B cell (primary cell): ENCODE data around the gene SALL4. TPM values are rescaled to one million over a fixed set of nuclear protein-coding genes. Genes with fewer than 3 reads are reported as not detected.
"Not testable (repeated sequence)": the region's sequence is repeated elsewhere in the genome, so short reads cannot be mapped to it uniquely, and the experiment has no call there.

ENCODE experiments used
- ATAC-seq: fragments of 200-7000 bp; cut with Tn5 transposase; one replicate; pipeline ENCODE4 v1.10.0; 2021; ENCODE audit warnings: low read depth, mild to moderate bottlenecking, moderate number of reproducible peaks, moderate library complexity
- CTCF ChIA-PET: fragments of 350-600 bp; sonication (Branson Sonifier 250); formaldehyde crosslinking; loops from one replicate; lab custom pipeline; 2021; ENCODE audit warnings: antibody characterized with exemption, inconsistent platforms; lab: Charles Lee
- POLR2A ChIA-PET: fragments of 350-600 bp; sonication (Branson Sonifier 250); formaldehyde crosslinking; loops from one replicate; lab custom pipeline; 2021; ENCODE audit warnings: antibody characterized with exemption; lab: Charles Lee
- DNase-seq: peaks from one replicate; pipeline ENCODE4 v3.0.0; 2013
- H2AFZ ChIP-seq: 2 replicates; pipeline ENCODE4 v1.6.1; 2012; ENCODE audit warnings: mild to moderate bottlenecking, low read depth, low read length; ENCODE audit not compliant: insufficient read depth, poor library complexity, severe bottlenecking
- H3K27ac ChIP-seq, 2 donors: 1 replicate in 1 of 2; 2 replicates in 1 of 2; pipeline ENCODE4 v1.5.1; 2012 to 2013; ENCODE audit warnings: low read length in 2 of 2, mild to moderate bottlenecking in 2 of 2, moderate library complexity in 1 of 2
- H3K27me3 ChIP-seq, 4 experiments: fragments of 200-600 bp in 1 of 4; sonication (generic) in 1 of 4; replicated peaks in 1 of 4; 1 replicate in 2 of 4; 2 replicates in 2 of 4; pipeline versions ENCODE4 v1.6.1 to v1.7.0; 2013 to 2016; ENCODE audit warnings: low read length in 3 of 4, mild to moderate bottlenecking in 2 of 4, mixed read lengths in 1 of 4, moderate library complexity in 1 of 4; ENCODE audit not compliant: insufficient read depth in 4 of 4, control insufficient read depth in 3 of 4; ENCODE audit errors: control extremely low read depth in 1 of 4
- H3K36me3 ChIP-seq, 2 experiments: replicated peaks in 1 of 2; 1 replicate in 1 of 2; 2 replicates in 1 of 2; pipeline versions ENCODE4 v1.6.1 to v1.7.1; 2013; ENCODE audit warnings: low read length in 1 of 2; ENCODE audit not compliant: insufficient read depth in 2 of 2, control insufficient read depth in 1 of 2; ENCODE audit errors: control extremely low read depth in 1 of 2, extremely low read depth in 1 of 2
- H3K4me1 ChIP-seq, 2 donors: fragments of 200-600 bp in 1 of 2; sonication (generic) in 1 of 2; 1 replicate in 1 of 2; 2 replicates in 1 of 2; pipeline versions ENCODE4 v1.5.1 to v1.6.1; 2013 to 2017; ENCODE audit warnings: low read length in 2 of 2; ENCODE audit not compliant: control insufficient read depth in 2 of 2, insufficient read depth in 2 of 2
- H3K4me2 ChIP-seq: replicated peaks from 2 replicates; pipeline ENCODE3; 2012; ENCODE audit warnings: mild to moderate bottlenecking, low read depth, low read length; ENCODE audit not compliant: poor library complexity, severe bottlenecking
- H3K4me3 ChIP-seq, 5 experiments: fragments of 200-600 bp in 1 of 5; sonication (generic) in 1 of 5; 1 replicate in 3 of 5; 2 replicates in 2 of 5; pipeline versions ENCODE4 v1.5.1 to v1.7.0; 2011 to 2016; ENCODE audit warnings: low read length in 4 of 5, mild to moderate bottlenecking in 4 of 5, low read depth in 2 of 5, control low read depth in 1 of 5, moderate library complexity in 1 of 5; ENCODE audit not compliant: insufficient read depth in 1 of 5; ENCODE audit errors: control extremely low read depth in 1 of 5, extremely low read depth in 1 of 5
- H3K79me2 ChIP-seq: fragments of 200-600 bp; sonication (generic); one replicate; pipeline ENCODE4 v1.6.0; 2016; ENCODE audit warnings: low read length; ENCODE audit not compliant: control insufficient read depth, insufficient read depth
- H3K9ac ChIP-seq: fragments of 200-600 bp; sonication (generic); 2 replicates; pipeline ENCODE4 v1.6.1; 2017; ENCODE audit warnings: mild to moderate bottlenecking, low read length, moderate library complexity
- H3K9me3 ChIP-seq, 3 donors: one replicate each; pipeline versions ENCODE4 v1.6.1 to v1.7.1; 2013; ENCODE audit warnings: low read length in 2 of 3; ENCODE audit not compliant: control insufficient read depth in 2 of 3, insufficient read depth in 1 of 3; ENCODE audit errors: control extremely low read depth in 1 of 3
- H4K20me1 ChIP-seq: 2 replicates; pipeline ENCODE4 v1.6.0; 2012; ENCODE audit warnings: mild to moderate bottlenecking, low read length; ENCODE audit not compliant: insufficient read depth, control insufficient read depth, poor library complexity, severe bottlenecking
- H3K27ac Mint-ChIP-seq: one replicate; pipeline ENCODE4 v1.8.0; 2021; ENCODE audit warnings: mixed read lengths
- H3K27me3 Mint-ChIP-seq: one replicate; pipeline ENCODE4 v1.8.0; 2021; ENCODE audit warnings: mixed read lengths
- H3K4me1 Mint-ChIP-seq: one replicate; pipeline ENCODE4 v1.8.0; 2021; ENCODE audit warnings: mixed read lengths
- H3K4me3 Mint-ChIP-seq: one replicate; pipeline ENCODE4 v1.8.0; 2021; ENCODE audit warnings: mixed read lengths
- H3K9me3 Mint-ChIP-seq: one replicate; pipeline ENCODE4 v1.8.0; 2022; ENCODE audit warnings: mixed read lengths; ENCODE audit not compliant: insufficient read depth
- EZH2 ChIP-seq: IDR thresholded peaks from 2 replicates; pipeline ENCODE4 v1.6.1; 2012; ENCODE audit warnings: borderline replicate concordance, low read depth, mild to moderate bottlenecking, moderate library complexity, low read length; ENCODE audit not compliant: insufficient read depth, poor library complexity, severe bottlenecking
- WGBS: methylation state at CpG from one replicate; pipeline ENCODE4 v1.1.5; 2013; ENCODE audit warnings: missing lambda C conversion rate; ENCODE audit not compliant: insufficient coverage; 5-methylcytosine and 5-hydroxymethylcytosine counted together
- intact Hi-C: fragments of 100-400 bp; cut with micrococcal nuclease; formaldehyde crosslinking; loops from one replicate; pipeline ENCODE4 v1.10.0; 2022
- polyA plus RNA-seq: library from polyadenylated mRNA; depleted of rRNA; stranded (reverse); fragments of >200 nt; gene quantifications from 2 replicates; pipeline ENCODE4 v1.2.3, GENCODE V29; 2012
- total RNA-seq, 2 donors: library from RNA; stranded (reverse); fragments of 120-200 nt in 1 of 2; gene quantifications; 1 replicate in 1 of 2; 2 replicates in 1 of 2; pipeline versions ENCODE4 v1.2.3 to v1.2.4, GENCODE V29; 2013 to 2022
- TF ChIP-seq, protein P1 (sequence below): fragments of 200-600 bp; IDR thresholded peaks from one replicate; pipeline ENCODE4 v1.8.0; 2022; ENCODE audit warnings: antibody characterized with exemption, mild to moderate bottlenecking

Gene SALL4
- total and polyA plus RNA-seq, 2 donors (not counting 1 experiment from before 2014, with no cell fraction given) = 0.21 TPM; not detected in 1

DNA sequence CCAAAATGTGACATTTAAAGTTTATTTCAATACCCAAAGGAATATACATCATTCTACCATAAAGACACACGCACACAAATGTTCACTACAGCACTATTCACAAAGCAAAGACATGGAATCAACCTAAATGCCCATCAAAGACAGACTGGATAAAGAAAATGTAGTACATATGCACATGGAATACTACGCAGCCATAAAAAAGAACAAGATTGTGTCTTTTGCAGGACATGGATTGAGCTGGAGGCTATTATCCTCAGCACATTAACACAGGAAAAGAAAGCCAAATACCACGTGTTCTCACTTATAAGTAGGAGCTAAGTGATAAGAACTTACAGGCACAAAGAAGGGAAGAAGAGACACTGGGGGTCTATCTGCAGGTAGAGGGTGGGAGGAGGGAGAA lies 56.5 kb downstream of the SALL4 start:
- DNase-seq (no peak), ATAC-seq (no peak)
- H3K4me2 ChIP-seq = no peak overlapping the region
- no peaks in the 10 kb centered on the region for H3K9me3 ChIP-seq
- H2AFZ ChIP-seq = no peak overlapping the region
- H3K4me1 ChIP-seq = no peaks in the 10 kb centered on the region
- no peak overlapping the region for H3K27ac ChIP-seq
- H3K27ac Mint-ChIP-seq = no peak overlapping the region
- no peak overlapping the region for H3K4me3 ChIP-seq
- POLR2A ChIA-PET = no interaction called here
- H4K20me1 ChIP-seq = no peaks in the 10 kb centered on the region
- no peaks in the 10 kb centered on the region for H3K79me2 ChIP-seq
- H3K9me3 Mint-ChIP-seq = peaks cover 5% of the 10 kb centered on the region
- TF ChIP-seq, protein P1, sequence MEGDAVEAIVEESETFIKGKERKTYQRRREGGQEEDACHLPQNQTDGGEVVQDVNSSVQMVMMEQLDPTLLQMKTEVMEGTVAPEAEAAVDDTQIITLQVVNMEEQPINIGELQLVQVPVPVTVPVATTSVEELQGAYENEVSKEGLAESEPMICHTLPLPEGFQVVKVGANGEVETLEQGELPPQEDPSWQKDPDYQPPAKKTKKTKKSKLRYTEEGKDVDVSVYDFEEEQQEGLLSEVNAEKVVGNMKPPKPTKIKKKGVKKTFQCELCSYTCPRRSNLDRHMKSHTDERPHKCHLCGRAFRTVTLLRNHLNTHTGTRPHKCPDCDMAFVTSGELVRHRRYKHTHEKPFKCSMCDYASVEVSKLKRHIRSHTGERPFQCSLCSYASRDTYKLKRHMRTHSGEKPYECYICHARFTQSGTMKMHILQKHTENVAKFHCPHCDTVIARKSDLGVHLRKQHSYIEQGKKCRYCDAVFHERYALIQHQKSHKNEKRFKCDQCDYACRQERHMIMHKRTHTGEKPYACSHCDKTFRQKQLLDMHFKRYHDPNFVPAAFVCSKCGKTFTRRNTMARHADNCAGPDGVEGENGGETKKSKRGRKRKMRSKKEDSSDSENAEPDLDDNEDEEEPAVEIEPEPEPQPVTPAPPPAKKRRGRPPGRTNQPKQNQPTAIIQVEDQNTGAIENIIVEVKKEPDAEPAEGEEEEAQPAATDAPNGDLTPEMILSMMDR = no peak
- no peak for TF ChIP-seq EZH2
- no peak overlapping the region for H3K4me3 Mint-ChIP-seq
- intact Hi-C loops = no loop called here
- H3K4me1 Mint-ChIP-seq = no peaks in the 10 kb centered on the region
- no CpG with 5 or more reads among the region's 3 CpGs for WGBS
- H3K9ac ChIP-seq = no peak overlapping the region
- H3K27me3 Mint-ChIP-seq = peaks cover 12% of the 10 kb centered on the region
- H3K36me3 ChIP-seq = no peaks in the 10 kb centered on the region
- no peaks in the 10 kb centered on the region for H3K27me3 ChIP-seq
- CTCF ChIA-PET = no interaction called here

DNA sequence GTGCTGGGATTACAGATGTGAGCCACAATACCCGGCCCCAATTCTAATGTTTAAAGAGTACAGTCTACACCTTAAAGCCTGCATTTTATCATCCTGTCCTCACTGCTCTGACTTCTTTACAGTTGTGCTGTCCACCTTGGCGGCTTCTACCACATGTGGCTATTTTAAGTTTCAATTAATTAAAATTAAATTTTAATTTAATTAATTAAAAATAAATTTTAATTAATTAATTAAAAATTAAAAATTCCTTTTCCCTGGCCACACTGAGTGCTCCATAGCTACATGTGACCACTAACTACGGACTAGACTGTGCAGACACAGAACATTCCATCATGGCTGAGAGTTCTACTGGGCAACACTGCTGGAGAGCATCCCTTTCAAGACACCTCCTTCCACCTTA lies 61.5 kb downstream of the SALL4 start:
- CTCF ChIA-PET = no interaction called here
- Histone ChIP-seq H3K27me3 (no peaks in the 10 kb centered on the region), H3K9me3 (no peaks in the 10 kb centered on the region), H3K4me2 (no peak overlapping the region), H3K9ac (no peak overlapping the region), H3K36me3 (no peaks in the 10 kb centered on the region), H3K4me1 (no peaks in the 10 kb centered on the region), H3K27ac (no peak overlapping the region), H3K79me2 (no peaks in the 10 kb centered on the region), H3K4me3 (no peak overlapping the region), H2AFZ (no peak overlapping the region), H4K20me1 (no peaks in the 10 kb centered on the region)
- Mint-ChIP-seq H3K4me3 (no peak overlapping the region), H3K4me1 (no peaks in the 10 kb centered on the region), H3K27ac (no peak overlapping the region), H3K9me3 (peaks cover 4% of the 10 kb centered on the region), H3K27me3 (peaks cover 12% of the 10 kb centered on the region)
- 85% methylated on average over 2 of the region's 3 CpGs for WGBS
- intact Hi-C loops = no loop called here
- no peak for DNase-seq
- TF ChIP-seq, protein P1 = no peak
- TF ChIP-seq EZH2 = no peak
- no peak for ATAC-seq
- POLR2A ChIA-PET = no interaction called here

DNA sequence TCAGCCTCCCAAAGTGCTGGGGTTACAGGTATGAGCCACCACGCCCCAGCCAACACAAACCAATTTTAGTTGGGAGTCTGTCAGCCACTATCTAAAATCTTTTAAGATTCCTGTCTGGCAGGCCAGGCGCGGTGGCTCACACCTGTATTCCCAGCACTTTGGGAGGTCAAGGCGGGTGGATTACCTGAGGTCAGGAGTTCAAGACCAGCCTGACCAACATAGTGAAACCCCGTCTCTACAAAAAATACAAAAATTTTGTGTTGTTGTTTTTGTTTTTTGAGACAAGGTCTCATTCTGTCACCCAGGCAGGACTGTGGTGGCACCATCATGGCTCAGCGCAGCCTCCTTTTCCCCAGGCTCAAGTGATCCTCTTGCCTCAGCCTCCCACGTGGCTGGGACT lies 62.0 kb downstream of the SALL4 start:
- H3K9ac ChIP-seq, H3K9me3 Mint-ChIP-seq, H3K9me3 ChIP-seq, H2AFZ ChIP-seq, H3K4me2 ChIP-seq, H3K79me2 ChIP-seq, H3K4me3 Mint-ChIP-seq, H4K20me1 ChIP-seq, H3K4me1 Mint-ChIP-seq, H3K27me3 Mint-ChIP-seq, intact Hi-C loops, ATAC-seq, H3K27ac ChIP-seq, CTCF ChIA-PET, DNase-seq, POLR2A ChIA-PET, H3K36me3 ChIP-seq, H3K27ac Mint-ChIP-seq, H3K4me3 ChIP-seq, H3K4me1 ChIP-seq, H3K27me3 ChIP-seq: not testable (repeated sequence)
- WGBS = 94% methylated on average over 4 of the region's 7 CpGs
